ENCODE data around the gene PIGU.

Gene PIGU

GRCh38 chr20:34713194-34713943 is 36.5 kb upstream of the PIGU start (continued):
- peak; percentile 38; the same call in 1 of the 2 replicates for TF ChIP-seq ZNF518A (tag by site-specific recombination; conservative IDR thresholded peaks at IDR 0.05; ENCODE audit: low read depth)
- peak; percentile 77; the same call in 1 of the 2 replicates for TF ChIP-seq ZNF24 (tag by site-specific recombination; IDR thresholded peaks at IDR 0.05)
- peak; percentile 81 for TF ChIP-seq ZBTB17 (tag by site-specific recombination; IDR thresholded peaks at IDR 0.05)
- peak; percentile 28; the same call in 1 of the 2 replicates for TF ChIP-seq HIC1 (tag by site-specific recombination; IDR thresholded peaks at IDR 0.05)
- no peak for TF ChIP-seq ZNF529 (tag by site-specific recombination; IDR thresholded peaks at IDR 0.05; ENCODE audit: insufficient replicate concordance)

- POLR2A ChIA-PET, result interaction anchor here (0.6 to 1.6 kb wide), 3 partner anchors 9 to 350 kb away, joined by 3 to 5 read pairs (median 3); partner anchors contain the start of genes ITCH and PIGU
- H3K4me3 ChIP-seq (ENCODE audit: low read depth, low read length), result no peak overlapping the region
- peaks cover 5% of the 10 kb centered on the region; the same call in 1 of the 2 replicates for H3K4me1 ChIP-seq (ENCODE audit: control insufficient read depth, insufficient read depth, low read length)
- peaks cover 0 to 52% of the 10 kb centered on the region in 2 experiments for H3K36me3 ChIP-seq (ENCODE audit: control insufficient read depth in 2 of 2, insufficient read depth in 1 of 2, low read length in 2 of 2)
- no peak overlapping the region for H3K27ac ChIP-seq (ENCODE audit: extremely low read depth, low read depth, low read length)
- CTCF ChIA-PET, result interaction anchor here (0.6 to 1.4 kb wide), 4 partner anchors 10 to 1426 kb away, joined by 3 to 6 read pairs (median 4); no protein-coding TSS in a partner anchor
- no peaks in the 10 kb centered on the region for H3K9me3 ChIP-seq (ENCODE audit: control insufficient read depth, insufficient read depth, low read depth, low read length)
- no peak for TF ChIP-seq GLI2 (tag by site-specific recombination; IDR thresholded peaks at IDR 0.05; ENCODE audit: borderline replicate concordance, low read depth)
- TF ChIP-seq ZNF157 (tag by site-specific recombination; IDR thresholded peaks at IDR 0.05), result no peak
Observed at GRCh38 chr20:34712525-34713192, 35.8 kb upstream of the PIGU start.

GRCh38 chr20:34711813-34712430 is 35.0 kb upstream of the PIGU start:
- Histone ChIP-seq H3K36me3 (ENCODE audit: control insufficient read depth in 2 of 2, insufficient read depth in 1 of 2, low read length in 2 of 2) (peaks cover 0 to 50% of the 10 kb centered on the region in 2 experiments; a peak in 2 of 3 replicates), H3K9me3 (ENCODE audit: control insufficient read depth, insufficient read depth, low read depth, low read length) (no peaks in the 10 kb centered on the region), H3K27ac (ENCODE audit: extremely low read depth, low read depth, low read length) (no peak overlapping the region), H3K4me1 (ENCODE audit: control insufficient read depth, insufficient read depth, low read length) (peaks cover 5% of the 10 kb centered on the region; the same call in 1 of the 2 replicates), H3K4me3 (ENCODE audit: low read depth, low read length) (no peak overlapping the region)
- ChIA-PET POLR2A (interaction anchor here (0.6 kb wide), 1 partner anchor 9 kb away, joined by 3 read pairs; no protein-coding TSS in a partner anchor), CTCF (interaction anchor here (0.6 kb wide), 1 partner anchor 1426 kb away, joined by 4 read pairs; no protein-coding TSS in a partner anchor)
- TF ChIP-seq GLIS2 (tag by site-specific recombination; IDR thresholded peaks at IDR 0.05) (0 out of 2 replicates have a peak, but pooled peaks have one; percentile 19), ZNF707 (tag by site-specific recombination; IDR thresholded peaks at IDR 0.05) (no peak)

All from HEK293 (cell line).